T-helper 17 cell (primary cell): ENCODE results near the gene NPHP4. TPM values are rescaled to one million over a fixed set of nuclear protein-coding genes. Genes with fewer than 3 reads are reported as not detected.

Source experiments
- ATAC-seq: fragments of 150-1000 bp; cut with Tn5 transposase; 2 replicates; pipeline ENCODE4 v1.10.0; 2021; ENCODE audit warnings: mild to moderate bottlenecking, moderate library complexity
- DNase-seq, 3 donors: peaks; one replicate each; pipeline versions ENCODE4 v3.0.0 to v3.0.0-alpha.2; 2020 to 2021
- H3K9me3 ChIP-seq: one replicate; pipeline ENCODE4 v1.7.0; 2013; ENCODE audit warnings: low read length, mild to moderate bottlenecking; ENCODE audit not compliant: control insufficient read depth, poor library complexity, severe bottlenecking
- H3K27ac Mint-ChIP-seq: one replicate; pipeline ENCODE4 v1.8.0; 2022; ENCODE audit warnings: mild to moderate bottlenecking, moderate library complexity, mixed read lengths
- H3K27me3 Mint-ChIP-seq: one replicate; pipeline ENCODE4 v1.8.0; 2022; ENCODE audit warnings: mixed read lengths
- H3K36me3 Mint-ChIP-seq: one replicate; pipeline ENCODE4 v1.8.0; 2022; ENCODE audit warnings: low read depth, mixed read lengths
- H3K4me1 Mint-ChIP-seq: one replicate; pipeline ENCODE4 v1.8.0; 2022; ENCODE audit warnings: mild to moderate bottlenecking, mixed read lengths
- H3K4me3 Mint-ChIP-seq: one replicate; pipeline ENCODE4 v1.8.0; 2022; ENCODE audit warnings: mild to moderate bottlenecking, moderate library complexity, mixed read lengths
- total RNA-seq, 4 donors: library from RNA in 2 of 4; stranded (reverse) in 2 of 4; gene quantifications; one replicate each; pipeline ENCODE4 v1.2.3 and lab custom pipeline; 2022 to 2026

The NPHP4 gene
- total RNA-seq, 2 donors from 2014 or later: 9.9 to 14.1 TPM

GRCh38 chr1:6005276-6005917 is 13.2 kb upstream of the NPHP4 start:
- Mint-ChIP-seq H3K36me3 (no peaks in the 10 kb centered on the region), H3K27ac (no peak overlapping the region), H3K4me3 (no peak overlapping the region), H3K27me3 (no peaks in the 10 kb centered on the region), H3K4me1 (peaks cover 17% of the 10 kb centered on the region)
- no peak for DNase-seq
- H3K9me3 ChIP-seq: no peaks in the 10 kb centered on the region
- no peak for ATAC-seq

- no peaks in the 10 kb centered on the region for H3K36me3 Mint-ChIP-seq
- no peaks in the 10 kb centered on the region for H3K27me3 Mint-ChIP-seq
- H3K4me1 Mint-ChIP-seq: peaks cover 22% of the 10 kb centered on the region
- no peak for DNase-seq
- no peak overlapping the region for H3K27ac Mint-ChIP-seq
- ATAC-seq: no peak
- no peaks in the 10 kb centered on the region for H3K9me3 ChIP-seq
- H3K4me3 Mint-ChIP-seq: no peak overlapping the region
Measured at GRCh38 chr1:6004412-6005123, 12.3 kb upstream of the NPHP4 start.

- no peak overlapping the region for H3K27ac Mint-ChIP-seq
- ATAC-seq (no peak), DNase-seq (no peak)
- H3K36me3 Mint-ChIP-seq: no peaks in the 10 kb centered on the region
- H3K4me1 Mint-ChIP-seq: peaks cover 21% of the 10 kb centered on the region
- H3K9me3 ChIP-seq: no peaks in the 10 kb centered on the region
- no peak overlapping the region for H3K4me3 Mint-ChIP-seq
- H3K27me3 Mint-ChIP-seq: no peaks in the 10 kb centered on the region
Measured at GRCh38 chr1:6003568-6004411, 11.6 kb upstream of the NPHP4 start.

GRCh38 chr1:6002714-6003501 is 10.7 kb upstream of the NPHP4 start:
- H3K4me3 Mint-ChIP-seq: no peak overlapping the region
- DNase-seq: no peak
- H3K4me1 Mint-ChIP-seq: peaks cover 28% of the 10 kb centered on the region
- no peaks in the 10 kb centered on the region for H3K9me3 ChIP-seq
- no peaks in the 10 kb centered on the region for H3K27me3 Mint-ChIP-seq
- no peak for ATAC-seq
- no peak overlapping the region for H3K27ac Mint-ChIP-seq
- H3K36me3 Mint-ChIP-seq: no peaks in the 10 kb centered on the region

- no peaks in the 10 kb centered on the region for H3K9me3 ChIP-seq
- DNase-seq (no peak), ATAC-seq (peak; percentile 35)
- H3K36me3 Mint-ChIP-seq: no peaks in the 10 kb centered on the region
- no peak overlapping the region for H3K4me3 Mint-ChIP-seq
- H3K27me3 Mint-ChIP-seq: no peaks in the 10 kb centered on the region
- H3K27ac Mint-ChIP-seq: no peak overlapping the region
- peaks cover 28% of the 10 kb centered on the region for H3K4me1 Mint-ChIP-seq
Measured at GRCh38 chr1:6001992-6002576, 9.9 kb upstream of the NPHP4 start.

- Mint-ChIP-seq H3K36me3 (no peaks in the 10 kb centered on the region), H3K4me1 (peaks cover 28% of the 10 kb centered on the region), H3K4me3 (no peak overlapping the region), H3K27me3 (no peaks in the 10 kb centered on the region), H3K27ac (peak overlapping the region; percentile 74)
- H3K9me3 ChIP-seq: no peaks in the 10 kb centered on the region
- DNase-seq: no peak
- no peak for ATAC-seq
Measured at GRCh38 chr1:6000444-6001288, 8.4 kb upstream of the NPHP4 start.

GRCh38 chr1:5999711-6000443 is 7.7 kb upstream of the NPHP4 start:
- no peak overlapping the region for H3K4me3 Mint-ChIP-seq
- H3K27ac Mint-ChIP-seq: peak overlapping the region; percentile 74
- ATAC-seq: no peak
- no peaks in the 10 kb centered on the region for H3K36me3 Mint-ChIP-seq
- H3K27me3 Mint-ChIP-seq: no peaks in the 10 kb centered on the region
- no peak for DNase-seq
- H3K4me1 Mint-ChIP-seq: peaks cover 29% of the 10 kb centered on the region
- H3K9me3 ChIP-seq: no peaks in the 10 kb centered on the region

- ATAC-seq (no peak), DNase-seq (no peak)
- H3K4me3 Mint-ChIP-seq: no peak overlapping the region
- H3K27ac Mint-ChIP-seq: no peak overlapping the region
- peaks cover 33% of the 10 kb centered on the region for H3K4me1 Mint-ChIP-seq
- H3K27me3 Mint-ChIP-seq: no peaks in the 10 kb centered on the region
- no peaks in the 10 kb centered on the region for H3K9me3 ChIP-seq
- no peaks in the 10 kb centered on the region for H3K36me3 Mint-ChIP-seq
Measured at GRCh38 chr1:5998906-5999301, 6.7 kb upstream of the NPHP4 start.

GRCh38 chr1:5998051-5998905 is 6.1 kb upstream of the NPHP4 start:
- H3K4me3 Mint-ChIP-seq: no peak overlapping the region
- no peaks in the 10 kb centered on the region for H3K27me3 Mint-ChIP-seq
- H3K36me3 Mint-ChIP-seq: no peaks in the 10 kb centered on the region
- DNase-seq: no peak
- H3K9me3 ChIP-seq: no peaks in the 10 kb centered on the region
- ATAC-seq: no peak
- H3K27ac Mint-ChIP-seq: no peak overlapping the region
- peaks cover 39% of the 10 kb centered on the region for H3K4me1 Mint-ChIP-seq

GRCh38 chr1:5997316-5997715 is 5.1 kb upstream of the NPHP4 start:
- no peak overlapping the region for H3K4me3 Mint-ChIP-seq
- DNase-seq: no peak

More at GRCh38 chr1:5997316-5997715, 5.1 kb upstream of the NPHP4 start:
- Mint-ChIP-seq H3K36me3 (peaks cover 2% of the 10 kb centered on the region), H3K27ac (no peak overlapping the region), H3K27me3 (no peaks in the 10 kb centered on the region), H3K4me1 (peaks cover 43% of the 10 kb centered on the region)
- no peak for ATAC-seq
- no peaks in the 10 kb centered on the region for H3K9me3 ChIP-seq
